ENCODE results near the gene EXD3. TPM values are rescaled to one million over a fixed set of nuclear protein-coding genes. Genes with fewer than 3 reads are reported as not detected.
A peak's percentile ranks its signal among the peaks of the same experiment; 100 is the strongest.

Gene EXD3
- total RNA-seq, 2 experiments from 2014 or later: 20.8 to 27.0 TPM

DNA sequence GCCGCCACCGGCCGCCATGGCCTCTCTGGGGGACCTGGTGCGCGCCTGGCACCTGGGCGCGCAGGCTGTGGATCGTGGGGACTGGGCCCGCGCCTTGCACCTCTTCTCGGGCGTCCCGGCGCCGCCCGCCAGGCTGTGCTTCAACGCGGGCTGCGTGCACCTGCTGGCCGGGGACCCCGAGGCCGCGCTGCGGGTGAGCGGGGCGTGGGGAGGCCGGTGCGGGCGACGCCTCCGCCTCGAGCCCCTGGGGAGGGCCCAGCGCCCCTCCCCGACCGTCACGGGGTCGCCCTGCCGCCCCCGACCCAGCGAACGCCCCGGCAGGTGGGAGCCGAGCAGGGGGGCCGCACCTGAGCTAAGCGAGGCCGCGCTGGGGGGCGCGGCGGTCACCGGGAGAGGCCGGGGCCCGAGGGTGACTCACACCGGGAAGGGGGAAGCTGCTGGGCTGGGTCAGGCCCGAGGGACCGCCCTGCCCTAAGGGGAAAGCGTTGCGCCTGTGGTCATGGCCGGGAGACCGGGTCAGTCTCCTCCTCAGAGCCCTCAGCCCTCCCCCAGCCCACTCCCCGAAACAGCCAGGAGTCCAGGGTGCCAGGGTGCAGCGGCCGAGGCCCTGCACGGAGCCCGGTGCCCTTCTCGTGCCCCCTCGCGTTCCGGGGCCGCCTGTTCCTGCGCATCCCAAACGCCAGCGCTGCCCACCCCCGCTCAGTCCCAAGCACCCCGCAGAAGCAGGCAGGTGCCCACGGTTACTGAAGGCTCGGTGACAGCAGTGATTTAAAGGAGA is 741 bp upstream of the EXD3 start:
- POLR2A ChIA-PET: no interaction called here
- intact Hi-C loops (cut with micrococcal nuclease; ENCODE audit: unreplicated experiment): no loop called here
- no peak for TF ChIP-seq EZH2phosphoT487 (IDR thresholded peaks at IDR 0.05; ENCODE audit: borderline replicate concordance, low read depth, low read length)
- TF ChIP-seq, protein P1, sequence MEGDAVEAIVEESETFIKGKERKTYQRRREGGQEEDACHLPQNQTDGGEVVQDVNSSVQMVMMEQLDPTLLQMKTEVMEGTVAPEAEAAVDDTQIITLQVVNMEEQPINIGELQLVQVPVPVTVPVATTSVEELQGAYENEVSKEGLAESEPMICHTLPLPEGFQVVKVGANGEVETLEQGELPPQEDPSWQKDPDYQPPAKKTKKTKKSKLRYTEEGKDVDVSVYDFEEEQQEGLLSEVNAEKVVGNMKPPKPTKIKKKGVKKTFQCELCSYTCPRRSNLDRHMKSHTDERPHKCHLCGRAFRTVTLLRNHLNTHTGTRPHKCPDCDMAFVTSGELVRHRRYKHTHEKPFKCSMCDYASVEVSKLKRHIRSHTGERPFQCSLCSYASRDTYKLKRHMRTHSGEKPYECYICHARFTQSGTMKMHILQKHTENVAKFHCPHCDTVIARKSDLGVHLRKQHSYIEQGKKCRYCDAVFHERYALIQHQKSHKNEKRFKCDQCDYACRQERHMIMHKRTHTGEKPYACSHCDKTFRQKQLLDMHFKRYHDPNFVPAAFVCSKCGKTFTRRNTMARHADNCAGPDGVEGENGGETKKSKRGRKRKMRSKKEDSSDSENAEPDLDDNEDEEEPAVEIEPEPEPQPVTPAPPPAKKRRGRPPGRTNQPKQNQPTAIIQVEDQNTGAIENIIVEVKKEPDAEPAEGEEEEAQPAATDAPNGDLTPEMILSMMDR (conservative IDR thresholded peaks at IDR 0.05; ENCODE audit: low read length): no peak
- H3K4me1 ChIP-seq (ENCODE audit: insufficient read depth, low read length, poor library complexity, severe bottlenecking): peaks cover 13% of the 10 kb centered on the region
- H3K4me3 ChIP-seq (ENCODE audit: low read depth, low read length, poor library complexity, severe bottlenecking): no peak overlapping the region
- CTCF ChIA-PET (ENCODE audit: unreplicated experiment): no interaction called here
- H3K4me2 ChIP-seq (ENCODE audit: low read length): no peak overlapping the region
- H3K9me2 ChIP-seq (ENCODE audit: insufficient read depth, low read length): no peaks in the 10 kb centered on the region
- DNase-seq (ENCODE audit: low spot score): no peak
- H3K9me3 ChIP-seq (ENCODE audit: low read length): no peaks in the 10 kb centered on the region
- no TSS peak for BruUV-seq (replicated peaks)
- peaks cover 19% of the 10 kb centered on the region; the same call in 1 of the 2 replicates for H3K79me2 ChIP-seq (ENCODE audit: insufficient read depth, low read depth, low read length)
- H2AFZ ChIP-seq (ENCODE audit: low read length): no peak overlapping the region
- H3K36me3 ChIP-seq (ENCODE audit: insufficient read depth, low read length): no peaks in the 10 kb centered on the region
- H3K27ac ChIP-seq (ENCODE audit: low read depth, low read length, poor library complexity, severe bottlenecking): no peak overlapping the region
- no peaks in the 10 kb centered on the region for H4K20me1 ChIP-seq (ENCODE audit: insufficient read depth, low read length)

DNA sequence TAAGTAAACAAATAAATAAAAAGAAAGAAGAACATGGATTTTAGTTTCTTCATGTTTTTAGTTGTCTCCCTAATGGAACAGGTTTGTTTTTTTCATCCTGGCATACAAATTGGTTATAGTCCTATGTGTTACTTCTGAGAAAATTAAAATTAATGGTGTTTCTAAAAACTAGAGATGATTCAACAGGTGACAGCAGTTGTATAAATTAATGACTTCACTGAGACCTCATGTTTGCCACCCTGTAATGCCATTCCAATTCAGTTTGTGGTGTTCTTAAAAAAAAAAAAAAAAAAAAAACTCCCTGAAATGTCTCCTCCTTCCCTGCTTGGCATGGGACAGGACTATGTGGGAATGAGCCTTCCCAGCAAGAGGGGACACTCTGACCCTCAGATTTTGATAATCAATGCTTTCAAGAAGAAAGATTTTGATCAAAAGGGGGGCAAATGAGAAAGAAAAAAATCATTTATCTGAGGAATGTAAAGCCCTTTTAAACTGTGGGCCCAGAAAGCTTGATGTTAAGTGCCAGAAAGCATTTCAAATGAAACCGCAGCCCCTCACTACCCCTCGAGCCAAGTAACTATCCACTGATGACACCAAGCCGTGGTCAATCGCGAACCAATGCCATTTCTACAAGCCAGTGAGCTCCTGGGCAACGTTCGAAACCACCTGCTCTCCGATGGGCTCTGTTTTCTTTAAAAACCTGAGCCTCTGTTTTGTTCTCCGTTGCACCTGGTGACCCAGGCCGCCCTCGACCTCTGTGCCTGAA is 941 bp downstream of the EXD3 start:
- Histone ChIP-seq H3K4me3 (ENCODE audit: low read depth, low read length, poor library complexity, severe bottlenecking) (peak overlapping the region; percentile 84), H3K79me2 (ENCODE audit: insufficient read depth, low read depth, low read length) (peaks cover 25% of the 10 kb centered on the region; the same call in 1 of the 2 replicates), H3K27ac (ENCODE audit: low read depth, low read length, poor library complexity, severe bottlenecking) (peak overlapping the region; percentile 36), H2AFZ (ENCODE audit: low read length) (peak overlapping the region; percentile 75), H3K9me2 (ENCODE audit: insufficient read depth, low read length) (no peaks in the 10 kb centered on the region), H3K36me3 (ENCODE audit: insufficient read depth, low read length) (no peaks in the 10 kb centered on the region), H3K4me1 (ENCODE audit: insufficient read depth, low read length, poor library complexity, severe bottlenecking) (peaks cover 21% of the 10 kb centered on the region), H4K20me1 (ENCODE audit: insufficient read depth, low read length) (no peaks in the 10 kb centered on the region), H3K4me2 (ENCODE audit: low read length) (peak overlapping the region; percentile 98), H3K9me3 (ENCODE audit: low read length) (no peaks in the 10 kb centered on the region)
- no peak for DNase-seq (ENCODE audit: low spot score)
- CTCF ChIA-PET (ENCODE audit: unreplicated experiment): no interaction called here
- intact Hi-C loops (cut with micrococcal nuclease; ENCODE audit: unreplicated experiment): no loop called here
- BruUV-seq (replicated peaks): TSS peak; percentile 73
- POLR2A ChIA-PET: interaction anchor here (0.6 to 1.1 kb wide), 3 partner anchors 10 to 120 kb away, joined by 3 read pairs; partner anchors contain the start of gene NRARP
- TF ChIP-seq, protein P1 (conservative IDR thresholded peaks at IDR 0.05; ENCODE audit: low read length): no peak
- no peak for TF ChIP-seq EZH2phosphoT487 (IDR thresholded peaks at IDR 0.05; ENCODE audit: borderline replicate concordance, low read depth, low read length)
